ENCODE data around the gene TADA2B. TPM values are rescaled to one million over a fixed set of nuclear protein-coding genes. Genes with fewer than 3 reads are reported as not detected.
A peak's percentile ranks its signal among the peaks of the same experiment; 100 is the strongest.

Gene TADA2B
- total and polyA plus RNA-seq, 7 donors: 13.8 to 22.7 (median 16.6) TPM

- peaks cover 31 to 79% (median 55%) of the 10 kb centered on the region in 4 donors for H3K36me3 ChIP-seq
- H3K4me3 ChIP-seq: no peak overlapping the region
- intact Hi-C loops (cut with DNase I): loop anchor here (10.0 kb wide), 1 partner anchor 416 kb away; the partner anchor contains the start of gene MRFAP1
- no peak overlapping the region for H3K27ac ChIP-seq
- H3K9me3 ChIP-seq: no peaks in the 10 kb centered on the region
- peak; percentile 58 for DNase-seq
- H3K27me3 ChIP-seq: no peaks in the 10 kb centered on the region
- H3K4me1 ChIP-seq: peaks cover 0 to 2% (median under 1%) of the 10 kb centered on the region in 4 donors
- no peak for TF ChIP-seq POLR2A (IDR thresholded peaks at IDR 0.05)
- TF ChIP-seq CTCF (IDR thresholded peaks at IDR 0.05): no peak
- no peak for TF ChIP-seq EP300 (IDR thresholded peaks at IDR 0.05)
- TF ChIP-seq POLR2AphosphoS5 (IDR thresholded peaks at IDR 0.05): no peak
- 90 to 91% methylated on average over 20 of the region's 20 CpGs for WGBS, 2 donors
Measured at GRCh38 chr4:7060346-7061150, 17.4 kb downstream of the TADA2B start.

GRCh38 chr4:7061815-7062214, 18.6 kb downstream of the TADA2B start:
- peaks cover 25 to 66% (median 43%) of the 10 kb centered on the region in 4 donors for H3K36me3 ChIP-seq
- no peaks in the 10 kb centered on the region for H3K9me3 ChIP-seq
- no peaks in the 10 kb centered on the region for H3K27me3 ChIP-seq
- peaks cover 0 to 15% (median 14%) of the 10 kb centered on the region in 4 donors for H3K4me1 ChIP-seq
- peak; percentile 28 for DNase-seq
- H3K27ac ChIP-seq: no peak overlapping the region
- whole genome bisulfite sequencing, 2 donors: 91 to 95% methylated on average over 6 of the region's 6 CpGs
- TF ChIP-seq POLR2A (IDR thresholded peaks at IDR 0.05) (no peak), CTCF (IDR thresholded peaks at IDR 0.05) (no peak), EP300 (IDR thresholded peaks at IDR 0.05) (no peak), POLR2AphosphoS5 (IDR thresholded peaks at IDR 0.05) (no peak)
- H3K4me3 ChIP-seq: no peak overlapping the region
- intact Hi-C loops (cut with DNase I): loop anchor here (10.0 kb wide), 1 partner anchor 417 kb away; the partner anchor contains the start of gene MRFAP1

GRCh38 chr4:7062816-7063215, 19.6 kb downstream of the TADA2B start:
- H3K9me3 ChIP-seq: no peaks in the 10 kb centered on the region
- H3K4me3 ChIP-seq: no peak overlapping the region
- 91 to 96% methylated on average over 4 of the region's 4 CpGs for WGBS, 2 donors
- H3K36me3 ChIP-seq: peaks cover 25 to 61% (median 43%) of the 10 kb centered on the region in 4 donors
- H3K27ac ChIP-seq: no peak overlapping the region
- intact Hi-C loops (cut with DNase I): loop anchor here (10.0 kb wide), 1 partner anchor 418 kb away; the partner anchor contains the start of gene MRFAP1
- TF ChIP-seq CTCF (IDR thresholded peaks at IDR 0.05) (no peak), POLR2A (IDR thresholded peaks at IDR 0.05) (no peak), POLR2AphosphoS5 (IDR thresholded peaks at IDR 0.05) (no peak), EP300 (IDR thresholded peaks at IDR 0.05) (no peak)
- peaks cover 0 to 21% (median 19%) of the 10 kb centered on the region in 4 donors for H3K4me1 ChIP-seq
- no peak for DNase-seq
- H3K27me3 ChIP-seq: no peaks in the 10 kb centered on the region

DNA sequence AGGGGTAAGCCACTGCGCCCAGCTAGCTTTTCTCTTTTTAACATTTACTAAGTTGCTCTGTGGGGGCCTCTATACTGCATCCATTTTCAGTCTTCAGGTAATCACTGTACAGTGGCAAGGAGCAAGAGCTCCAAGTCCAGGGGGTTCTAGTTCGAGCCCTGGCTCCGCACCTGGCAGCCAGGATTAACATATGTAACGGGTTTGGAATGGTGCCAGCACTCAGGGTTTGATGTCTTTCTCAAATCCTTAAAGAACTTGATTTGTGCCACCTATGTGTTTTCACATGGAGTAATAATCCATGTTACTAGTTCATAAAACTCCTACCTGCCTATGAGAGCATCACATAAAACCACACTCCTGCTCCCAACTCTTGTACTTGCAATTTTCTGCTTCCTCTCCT, 20.2 kb downstream of the TADA2B start:
- TF ChIP-seq POLR2AphosphoS5 (IDR thresholded peaks at IDR 0.05) (no peak), POLR2A (IDR thresholded peaks at IDR 0.05) (no peak), CTCF (IDR thresholded peaks at IDR 0.05) (no peak), EP300 (IDR thresholded peaks at IDR 0.05) (no peak)
- WGBS, 2 donors: 80 to 90% methylated on average over 4 of the region's 4 CpGs
- Histone ChIP-seq H3K4me1 (peaks cover 0 to 21% (median 19%) of the 10 kb centered on the region in 4 donors), H3K36me3 (peaks cover 25 to 61% (median 43%) of the 10 kb centered on the region in 4 donors), H3K9me3 (no peaks in the 10 kb centered on the region), H3K4me3 (no peak overlapping the region), H3K27ac (no peak overlapping the region), H3K27me3 (no peaks in the 10 kb centered on the region)
- intact Hi-C loops (cut with DNase I): loop anchor here (10.0 kb wide), 1 partner anchor 419 kb away; the partner anchor contains the start of gene MRFAP1
- DNase-seq: peak; percentile 60

Data from sigmoid colon (tissue), 7 donors.